ENCODE measurements around the gene NALCN. TPM values are rescaled to one million over a fixed set of nuclear protein-coding genes. Genes with fewer than 3 reads are reported as not detected.

The NALCN gene
- total and polyA plus RNA-seq, 4 donors, result 0.09 to 0.92 (median 0.18) TPM

DNA sequence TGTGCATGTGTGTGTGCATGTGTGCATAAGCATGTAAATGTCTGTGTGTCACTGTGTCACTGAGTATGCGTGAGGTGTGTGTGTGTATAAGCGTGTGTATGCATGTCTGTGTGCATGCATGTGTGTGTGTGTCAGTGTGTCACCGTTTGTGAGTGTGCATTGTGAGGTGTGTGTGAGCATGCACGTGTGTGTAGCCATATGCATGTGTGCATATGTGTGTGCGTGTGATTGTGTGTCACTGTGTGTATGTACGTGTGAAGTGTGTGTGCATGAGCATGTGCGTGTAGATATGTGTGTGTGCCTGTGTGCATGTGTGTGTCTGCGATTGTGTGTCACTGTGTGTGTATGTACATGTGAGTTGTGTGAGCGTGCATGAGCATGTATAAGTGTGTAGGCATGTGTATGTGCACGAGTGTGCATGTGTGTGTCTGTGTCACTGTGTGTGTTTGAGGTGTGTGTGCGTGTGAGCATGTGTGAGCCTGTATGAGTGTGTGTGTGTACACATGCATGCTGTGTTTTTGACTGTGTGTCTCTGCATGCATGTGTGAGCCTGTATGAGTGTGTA lies 144.5 kb downstream of the NALCN start:
- Histone ChIP-seq H3K27me3 (ENCODE audit: control insufficient read depth in 4 of 4, insufficient read depth in 4 of 4, low read length in 3 of 4) (peaks cover 0 to 4% (median 0%) of the 10 kb centered on the region in 4 donors), H3K4me3 (ENCODE audit: low read depth in 1 of 3, low read length in 3 of 3) (no peak overlapping the region), H3K27ac (ENCODE audit: low read depth in 1 of 2, low read length in 2 of 2) (no peak overlapping the region), H3K9me3 (ENCODE audit: control insufficient read depth in 4 of 4, low read length in 3 of 4) (no peaks in the 10 kb centered on the region), H3K9ac (ENCODE audit: low read depth in 1 of 2, low read length in 2 of 2) (no peak overlapping the region), H3K36me3 (ENCODE audit: control insufficient read depth in 4 of 4, insufficient read depth in 3 of 4, low read depth in 1 of 4, low read length in 3 of 4) (no peaks in the 10 kb centered on the region), H3K4me1 (ENCODE audit: control insufficient read depth in 4 of 4, insufficient read depth in 4 of 4, low read length in 3 of 4) (no peaks in the 10 kb centered on the region)
- TF ChIP-seq, protein P1, sequence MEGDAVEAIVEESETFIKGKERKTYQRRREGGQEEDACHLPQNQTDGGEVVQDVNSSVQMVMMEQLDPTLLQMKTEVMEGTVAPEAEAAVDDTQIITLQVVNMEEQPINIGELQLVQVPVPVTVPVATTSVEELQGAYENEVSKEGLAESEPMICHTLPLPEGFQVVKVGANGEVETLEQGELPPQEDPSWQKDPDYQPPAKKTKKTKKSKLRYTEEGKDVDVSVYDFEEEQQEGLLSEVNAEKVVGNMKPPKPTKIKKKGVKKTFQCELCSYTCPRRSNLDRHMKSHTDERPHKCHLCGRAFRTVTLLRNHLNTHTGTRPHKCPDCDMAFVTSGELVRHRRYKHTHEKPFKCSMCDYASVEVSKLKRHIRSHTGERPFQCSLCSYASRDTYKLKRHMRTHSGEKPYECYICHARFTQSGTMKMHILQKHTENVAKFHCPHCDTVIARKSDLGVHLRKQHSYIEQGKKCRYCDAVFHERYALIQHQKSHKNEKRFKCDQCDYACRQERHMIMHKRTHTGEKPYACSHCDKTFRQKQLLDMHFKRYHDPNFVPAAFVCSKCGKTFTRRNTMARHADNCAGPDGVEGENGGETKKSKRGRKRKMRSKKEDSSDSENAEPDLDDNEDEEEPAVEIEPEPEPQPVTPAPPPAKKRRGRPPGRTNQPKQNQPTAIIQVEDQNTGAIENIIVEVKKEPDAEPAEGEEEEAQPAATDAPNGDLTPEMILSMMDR (IDR thresholded peaks at IDR 0.05; ENCODE audit: low read depth, low read length, missing input control), result no peak
- TF ChIP-seq JUND (IDR thresholded peaks at IDR 0.05) (no peak), YY1 (IDR thresholded peaks at IDR 0.05) (no peak)
- no peak for DNase-seq (ENCODE audit: low spot score)
- WGBS, result 85% methylated on average over 11 of the region's 11 CpGs

DNA sequence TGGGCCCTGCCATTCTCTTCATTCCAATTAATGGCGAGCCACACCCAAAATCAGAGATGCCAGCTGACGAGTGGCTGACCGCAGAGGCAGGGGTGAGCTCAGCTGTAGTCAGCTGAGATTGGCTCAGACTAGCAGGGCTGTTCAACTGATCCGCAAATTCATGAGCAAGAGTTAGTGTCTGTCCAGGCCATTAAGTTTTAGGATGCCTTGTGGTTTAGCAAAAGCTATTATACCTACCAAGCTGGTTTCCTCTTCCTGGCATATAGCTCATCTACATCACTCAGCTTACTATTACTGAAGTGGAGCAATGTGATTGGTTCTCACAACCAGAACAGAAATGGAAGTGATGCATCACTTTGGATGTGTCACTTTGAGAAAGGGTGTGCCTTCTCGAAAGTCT lies 148.7 kb downstream of the NALCN start:
- H3K9ac ChIP-seq (ENCODE audit: low read depth in 1 of 2, low read length in 2 of 2), result no peak overlapping the region
- H3K27me3 ChIP-seq (ENCODE audit: control insufficient read depth in 4 of 4, insufficient read depth in 4 of 4, low read length in 3 of 4), result peaks cover 0 to under 1% (median 0%) of the 10 kb centered on the region in 4 donors
- no peak for TF ChIP-seq NR2F2 (IDR thresholded peaks at IDR 0.05)
- TF ChIP-seq FOXA1 (IDR thresholded peaks at IDR 0.05), result no peak
- no peak for TF ChIP-seq TAF1 (conservative IDR thresholded peaks at IDR 0.05)
- no peak for TF ChIP-seq YY1 (IDR thresholded peaks at IDR 0.05)
- no peak for TF ChIP-seq JUND (IDR thresholded peaks at IDR 0.05)
- WGBS, result 81% methylated on average over 5 of the region's 5 CpGs
- no peak for DNase-seq (ENCODE audit: low spot score)
- H3K9me3 ChIP-seq (ENCODE audit: control insufficient read depth in 4 of 4, low read length in 3 of 4), result peaks cover 0 to 3% (median 0%) of the 10 kb centered on the region in 4 donors
- no peak overlapping the region for H3K27ac ChIP-seq (ENCODE audit: low read depth in 1 of 2, low read length in 2 of 2)
- no peak overlapping the region for H3K4me3 ChIP-seq (ENCODE audit: low read depth in 1 of 3, low read length in 3 of 3)
- H3K4me1 ChIP-seq (ENCODE audit: control insufficient read depth in 4 of 4, insufficient read depth in 4 of 4, low read length in 3 of 4), result no peaks in the 10 kb centered on the region
- no peaks in the 10 kb centered on the region for H3K36me3 ChIP-seq (ENCODE audit: control insufficient read depth in 4 of 4, insufficient read depth in 3 of 4, low read depth in 1 of 4, low read length in 3 of 4)

DNA sequence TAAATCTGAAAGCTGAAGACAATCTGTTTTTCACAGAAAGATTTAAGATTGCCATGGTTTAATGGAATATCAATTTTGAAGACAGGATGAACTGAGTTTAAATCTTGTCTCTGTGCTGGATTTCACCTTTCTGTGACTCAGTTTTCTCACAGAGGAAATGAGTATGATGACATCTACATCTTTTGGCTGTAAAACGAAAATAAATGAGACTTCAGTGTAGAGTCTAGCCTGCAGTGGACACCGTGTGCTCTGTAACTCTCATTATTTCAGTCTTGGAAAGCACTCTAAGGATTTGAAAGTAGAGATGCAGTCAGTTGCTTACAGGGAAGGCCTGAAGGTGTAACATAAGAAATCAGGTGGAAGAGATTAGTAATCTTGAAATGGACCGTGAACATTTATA lies 150.4 kb downstream of the NALCN start:
- Histone ChIP-seq H3K36me3 (ENCODE audit: control insufficient read depth in 4 of 4, insufficient read depth in 3 of 4, low read depth in 1 of 4, low read length in 3 of 4) (no peaks in the 10 kb centered on the region), H3K27ac (ENCODE audit: low read depth in 1 of 2, low read length in 2 of 2) (no peak overlapping the region), H3K4me3 (ENCODE audit: low read depth in 1 of 3, low read length in 3 of 3) (no peak overlapping the region), H3K9me3 (ENCODE audit: control insufficient read depth in 4 of 4, low read length in 3 of 4) (peaks cover 0 to 3% (median 0%) of the 10 kb centered on the region in 4 donors), H3K27me3 (ENCODE audit: control insufficient read depth in 4 of 4, insufficient read depth in 4 of 4, low read length in 3 of 4) (peaks cover 0 to 2% (median 0%) of the 10 kb centered on the region in 4 donors), H3K9ac (ENCODE audit: low read depth in 1 of 2, low read length in 2 of 2) (no peak overlapping the region), H3K4me1 (ENCODE audit: control insufficient read depth in 4 of 4, insufficient read depth in 4 of 4, low read length in 3 of 4) (no peaks in the 10 kb centered on the region)
- 68% methylated on average over 3 of the region's 3 CpGs for WGBS
- TF ChIP-seq HNF4G (IDR thresholded peaks at IDR 0.05) (no peak), RXRA (IDR thresholded peaks at IDR 0.05) (no peak), JUND (IDR thresholded peaks at IDR 0.05) (no peak), FOXA2 (IDR thresholded peaks at IDR 0.05) (no peak), HNF4A (conservative IDR thresholded peaks at IDR 0.05) (no peak), TAF1 (conservative IDR thresholded peaks at IDR 0.05) (no peak), SP1 (IDR thresholded peaks at IDR 0.05) (no peak), GABPA (IDR thresholded peaks at IDR 0.05 in 1 of 2, conservative IDR thresholded peaks at IDR 0.05 in 1 of 2) (no peak)
- TF ChIP-seq, protein P2, sequence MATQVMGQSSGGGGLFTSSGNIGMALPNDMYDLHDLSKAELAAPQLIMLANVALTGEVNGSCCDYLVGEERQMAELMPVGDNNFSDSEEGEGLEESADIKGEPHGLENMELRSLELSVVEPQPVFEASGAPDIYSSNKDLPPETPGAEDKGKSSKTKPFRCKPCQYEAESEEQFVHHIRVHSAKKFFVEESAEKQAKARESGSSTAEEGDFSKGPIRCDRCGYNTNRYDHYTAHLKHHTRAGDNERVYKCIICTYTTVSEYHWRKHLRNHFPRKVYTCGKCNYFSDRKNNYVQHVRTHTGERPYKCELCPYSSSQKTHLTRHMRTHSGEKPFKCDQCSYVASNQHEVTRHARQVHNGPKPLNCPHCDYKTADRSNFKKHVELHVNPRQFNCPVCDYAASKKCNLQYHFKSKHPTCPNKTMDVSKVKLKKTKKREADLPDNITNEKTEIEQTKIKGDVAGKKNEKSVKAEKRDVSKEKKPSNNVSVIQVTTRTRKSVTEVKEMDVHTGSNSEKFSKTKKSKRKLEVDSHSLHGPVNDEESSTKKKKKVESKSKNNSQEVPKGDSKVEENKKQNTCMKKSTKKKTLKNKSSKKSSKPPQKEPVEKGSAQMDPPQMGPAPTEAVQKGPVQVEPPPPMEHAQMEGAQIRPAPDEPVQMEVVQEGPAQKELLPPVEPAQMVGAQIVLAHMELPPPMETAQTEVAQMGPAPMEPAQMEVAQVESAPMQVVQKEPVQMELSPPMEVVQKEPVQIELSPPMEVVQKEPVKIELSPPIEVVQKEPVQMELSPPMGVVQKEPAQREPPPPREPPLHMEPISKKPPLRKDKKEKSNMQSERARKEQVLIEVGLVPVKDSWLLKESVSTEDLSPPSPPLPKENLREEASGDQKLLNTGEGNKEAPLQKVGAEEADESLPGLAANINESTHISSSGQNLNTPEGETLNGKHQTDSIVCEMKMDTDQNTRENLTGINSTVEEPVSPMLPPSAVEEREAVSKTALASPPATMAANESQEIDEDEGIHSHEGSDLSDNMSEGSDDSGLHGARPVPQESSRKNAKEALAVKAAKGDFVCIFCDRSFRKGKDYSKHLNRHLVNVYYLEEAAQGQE (IDR thresholded peaks at IDR 0.05), result no peak
- TF ChIP-seq, protein P3, sequence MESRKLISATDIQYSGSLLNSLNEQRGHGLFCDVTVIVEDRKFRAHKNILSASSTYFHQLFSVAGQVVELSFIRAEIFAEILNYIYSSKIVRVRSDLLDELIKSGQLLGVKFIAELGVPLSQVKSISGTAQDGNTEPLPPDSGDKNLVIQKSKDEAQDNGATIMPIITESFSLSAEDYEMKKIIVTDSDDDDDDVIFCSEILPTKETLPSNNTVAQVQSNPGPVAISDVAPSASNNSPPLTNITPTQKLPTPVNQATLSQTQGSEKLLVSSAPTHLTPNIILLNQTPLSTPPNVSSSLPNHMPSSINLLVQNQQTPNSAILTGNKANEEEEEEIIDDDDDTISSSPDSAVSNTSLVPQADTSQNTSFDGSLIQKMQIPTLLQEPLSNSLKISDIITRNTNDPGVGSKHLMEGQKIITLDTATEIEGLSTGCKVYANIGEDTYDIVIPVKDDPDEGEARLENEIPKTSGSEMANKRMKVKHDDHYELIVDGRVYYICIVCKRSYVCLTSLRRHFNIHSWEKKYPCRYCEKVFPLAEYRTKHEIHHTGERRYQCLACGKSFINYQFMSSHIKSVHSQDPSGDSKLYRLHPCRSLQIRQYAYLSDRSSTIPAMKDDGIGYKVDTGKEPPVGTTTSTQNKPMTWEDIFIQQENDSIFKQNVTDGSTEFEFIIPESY (IDR thresholded peaks at IDR 0.05), result no peak
- TF ChIP-seq, protein P1 (IDR thresholded peaks at IDR 0.05; ENCODE audit: low read depth, low read length, missing input control), result no peak
- TF ChIP-seq, protein P4, sequence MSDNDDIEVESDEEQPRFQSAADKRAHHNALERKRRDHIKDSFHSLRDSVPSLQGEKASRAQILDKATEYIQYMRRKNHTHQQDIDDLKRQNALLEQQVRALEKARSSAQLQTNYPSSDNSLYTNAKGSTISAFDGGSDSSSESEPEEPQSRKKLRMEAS (IDR thresholded peaks at IDR 0.05), result no peak
- TF ChIP-seq, protein P5, sequence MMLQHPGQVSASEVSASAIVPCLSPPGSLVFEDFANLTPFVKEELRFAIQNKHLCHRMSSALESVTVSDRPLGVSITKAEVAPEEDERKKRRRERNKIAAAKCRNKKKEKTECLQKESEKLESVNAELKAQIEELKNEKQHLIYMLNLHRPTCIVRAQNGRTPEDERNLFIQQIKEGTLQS (IDR thresholded peaks at IDR 0.05), result no peak
- DNase-seq (ENCODE audit: low spot score), result no peak

Data from liver (tissue), 9 donors.